IMR-90 (cell line): ENCODE measurements around the gene GPR137. TPM values are rescaled to one million over a fixed set of nuclear protein-coding genes. Genes with fewer than 3 reads are reported as not detected.

Source experiments
- ATAC-seq: fragments of 200-7000 bp; cut with Tn5 transposase; 2 replicates; pipeline ENCODE4 v1.9.1; 2020; ENCODE audit warnings: low read depth, mild to moderate bottlenecking, moderate library complexity
- BruUV-seq: library from RNA; stranded (reverse); fragments of 400-500 nt; replicated peaks from 2 replicates; lab custom pipeline; 2021; lab: Mats Ljungman, UMichigan
- CTCF ChIA-PET: fragments of 300-600 bp; formaldehyde crosslinking; extraction: SDS; loops from one replicate; lab custom pipeline; 2021; ENCODE audit warnings: antibody characterized with exemption; lab: Yijun Ruan, JAX
- POLR2A ChIA-PET: fragments of 300-600 bp; sonication (Branson Sonifier 250); formaldehyde crosslinking; loops from one replicate; lab custom pipeline; 2022; ENCODE audit warnings: antibody characterized with exemption; ENCODE audit not compliant: unreplicated experiment; lab: Charles Lee
- DNase-seq: peaks from one replicate; pipeline ENCODE4 v3.0.0; 2013
- H2AFZ ChIP-seq: replicated peaks from 2 replicates; pipeline ENCODE3; 2013; ENCODE audit warnings: low read length, mild to moderate bottlenecking; ENCODE audit not compliant: poor library complexity
- H2AK5ac ChIP-seq: 2 replicates; pipeline ENCODE4 v1.6.1; 2013; ENCODE audit warnings: low read depth, low read length, inconsistent platforms
- H2AK9ac ChIP-seq: replicated peaks from 2 replicates; pipeline ENCODE3; 2013; ENCODE audit warnings: mild to moderate bottlenecking, low read depth, low read length, moderate library complexity; ENCODE audit not compliant: poor library complexity
- H2BK120ac ChIP-seq: 2 replicates; pipeline ENCODE4 v1.6.1; 2013; ENCODE audit warnings: low read depth, low read length, inconsistent platforms
- H2BK15ac ChIP-seq: 3 replicates; pipeline ENCODE4 v1.6.1; 2013; ENCODE audit warnings: low read depth, low read length, inconsistent platforms
- H2BK20ac ChIP-seq: 2 replicates; pipeline ENCODE4 v1.6.1; 2013; ENCODE audit warnings: low read depth, mild to moderate bottlenecking, inconsistent platforms, low read length, moderate library complexity
- H2BK5ac ChIP-seq: 2 replicates; pipeline ENCODE4 v1.6.1; 2013; ENCODE audit warnings: mild to moderate bottlenecking, low read depth, low read length, inconsistent platforms; ENCODE audit not compliant: poor library complexity, severe bottlenecking
- H3K14ac ChIP-seq: replicated peaks from 2 replicates; pipeline ENCODE4 v1.6.1; 2013; ENCODE audit warnings: low read depth, low read length, inconsistent platforms
- H3K18ac ChIP-seq: 2 replicates; pipeline ENCODE4 v1.6.1; 2013; ENCODE audit warnings: low read depth, low read length, control low read depth
- H3K23ac ChIP-seq: 2 replicates; pipeline ENCODE4 v1.6.1; 2013; ENCODE audit warnings: low read depth, low read length, inconsistent platforms
- H3K27ac ChIP-seq: 2 replicates; pipeline ENCODE4 v1.5.1; 2013; ENCODE audit warnings: mild to moderate bottlenecking, control low read depth, low read length; ENCODE audit not compliant: insufficient read depth
- H3K27me3 ChIP-seq: 2 replicates; pipeline ENCODE4 v1.6.1; 2013; ENCODE audit warnings: low read length; ENCODE audit not compliant: control insufficient read depth, insufficient read depth
- H3K36me3 ChIP-seq: 2 replicates; pipeline ENCODE4 v1.6.1; 2013; ENCODE audit warnings: low read length, mixed read lengths; ENCODE audit not compliant: control insufficient read depth, insufficient read depth
- H3K4ac ChIP-seq: 2 replicates; pipeline ENCODE4 v1.6.1; 2013; ENCODE audit warnings: low read depth, low read length, inconsistent platforms
- H3K4me1 ChIP-seq: 2 replicates; pipeline ENCODE4 v1.6.1; 2013; ENCODE audit warnings: low read length, mixed read lengths; ENCODE audit not compliant: control insufficient read depth, insufficient read depth
- H3K4me2 ChIP-seq: 2 replicates; pipeline ENCODE4 v1.6.1; 2013; ENCODE audit warnings: low read depth, mild to moderate bottlenecking, control low read depth, low read length, moderate library complexity
- H3K4me3 ChIP-seq: 2 replicates; pipeline ENCODE4 v1.5.1; 2013; ENCODE audit warnings: low read depth, mild to moderate bottlenecking, control low read depth, low read length, moderate library complexity; ENCODE audit not compliant: insufficient read depth
- H3K56ac ChIP-seq: 2 replicates; pipeline ENCODE4 v1.6.1; 2013; ENCODE audit warnings: low read length, inconsistent platforms; ENCODE audit not compliant: insufficient read depth; ENCODE audit errors: extremely low read depth
- H3K79me1 ChIP-seq, 2 experiments: 2 replicates each; pipeline ENCODE4 v1.6.1; 2013; ENCODE audit warnings: low read length in 2 of 2, inconsistent platforms in 1 of 2, low read depth in 1 of 2
- H3K9ac ChIP-seq: 2 replicates; pipeline ENCODE4 v1.6.1; 2013; ENCODE audit warnings: low read depth, low read length, control low read depth
- H3K9me1 ChIP-seq: 2 replicates; pipeline ENCODE4 v1.6.1; 2013; ENCODE audit warnings: low read length, inconsistent platforms; ENCODE audit not compliant: insufficient read depth
- H3K9me3 ChIP-seq: 2 replicates; pipeline ENCODE4 v1.6.1; 2013; ENCODE audit warnings: low read length; ENCODE audit not compliant: control insufficient read depth, insufficient read depth
- H4K20me1 ChIP-seq: 2 replicates; pipeline ENCODE4 v1.6.1; 2013; ENCODE audit warnings: low read length, inconsistent platforms; ENCODE audit not compliant: insufficient read depth
- H4K5ac ChIP-seq: 2 replicates; pipeline ENCODE4 v1.6.1; 2013; ENCODE audit warnings: mild to moderate bottlenecking, low read depth, low read length, control low read depth
- H4K8ac ChIP-seq, 2 experiments: 2 replicates each; pipeline ENCODE4 v1.6.1; 2013; ENCODE audit warnings: low read depth in 2 of 2, low read length in 2 of 2, control low read depth in 1 of 2, inconsistent platforms in 1 of 2
- H4K91ac ChIP-seq: 2 replicates; pipeline ENCODE4 v1.6.1; 2013; ENCODE audit warnings: low read depth, low read length, inconsistent platforms; ENCODE audit not compliant: insufficient read depth
- MAFK ChIP-seq: IDR thresholded peaks from 2 replicates; pipeline ENCODE4 v1.6.1; 2012; ENCODE audit warnings: low read depth, low read length, improper control_type of control experiment
- RAD21 ChIP-seq: IDR thresholded peaks from 2 replicates; pipeline ENCODE4 v1.6.1; 2012; ENCODE audit warnings: low read length, improper control_type of control experiment
- SMC3 ChIP-seq: fragments of 150-350 bp; IDR thresholded peaks from 2 replicates; pipeline ENCODE4 v1.6.1; 2016; ENCODE audit warnings: low read depth, mild to moderate bottlenecking, antibody characterized with exemption, low read length, moderate library complexity
- WGBS, 2 experiments: methylation state at CpG; one replicate each; pipeline versions ENCODE4 v1.1.5 to v1.1.7; 2013; ENCODE audit warnings: missing lambda C conversion rate in 2 of 2; ENCODE audit not compliant: insufficient read length in 1 of 2; ENCODE audit errors: extremely low coverage in 2 of 2; 5-methylcytosine and 5-hydroxymethylcytosine counted together
- dilution Hi-C: fragments of 300-500 bp; cut with HindIII; formaldehyde crosslinking; loops from one replicate; pipeline ENCODE4 v1.14.3; 2018; ENCODE audit warnings: low sequenced_read_pairs; ENCODE audit not compliant: unreplicated experiment
- in situ Hi-C: fragments of 300-500 bp; cut with MboI; formaldehyde crosslinking; loops from 3 replicates; pipeline ENCODE4 v1.14.3; 2019; ENCODE audit warnings: low sequenced_read_pairs, inconsistent platforms, mixed read lengths
- intact Hi-C: fragments of 100-400 bp; cut with micrococcal nuclease; formaldehyde crosslinking; loops from 2 replicates; pipeline ENCODE4 v1.10.0; 2022
- polyA plus RNA-seq, 3 experiments: library from polyadenylated mRNA; depleted of rRNA; stranded (reverse); fragments of >200 nt; gene quantifications; 2 replicates each; pipeline ENCODE4 v1.2.3, GENCODE V29; 2012; ENCODE audit warnings: low replicate concordance in 1 of 3
- total RNA-seq: library from RNA; depleted of rRNA; stranded (reverse); fragments of >200 nt; gene quantifications from 2 replicates; pipeline ENCODE4 v1.2.3, GENCODE V29; 2012

The GPR137 gene
- total and polyA plus RNA-seq, 2 of the 4 experiments (the other 2 are of a cell fraction), result 3.6 to 26.0 TPM

GRCh38 chr11:64288353-64288750, 2.7 kb downstream of the GPR137 start:
- no peak overlapping the region for H3K18ac ChIP-seq
- intact Hi-C loops, result no loop called here
- no peak overlapping the region for H3K4me2 ChIP-seq
- H4K8ac ChIP-seq, result no peak overlapping the region
- ChIA-PET CTCF (no interaction called here), POLR2A (no interaction called here)
- no peak overlapping the region for H4K91ac ChIP-seq
- no peak overlapping the region for H3K4ac ChIP-seq
- no peak overlapping the region for H2BK15ac ChIP-seq
- no peak for DNase-seq
- H4K20me1 ChIP-seq, result peaks cover 5% of the 10 kb centered on the region; the same call in 1 of the 2 replicates
- in situ Hi-C loops, result no loop called here
- H3K79me1 ChIP-seq, result peaks cover 13 to 25% of the 10 kb centered on the region in 2 experiments
- no peak overlapping the region for H3K23ac ChIP-seq
- no peak overlapping the region for H3K14ac ChIP-seq
- H3K56ac ChIP-seq, result no peak overlapping the region
- H2AFZ ChIP-seq, result no peak overlapping the region
- no peaks in the 10 kb centered on the region for H3K9me3 ChIP-seq
- ATAC-seq, result no peak
- H2BK120ac ChIP-seq, result no peak overlapping the region
- BruUV-seq, result no TSS peak
- peaks cover 11% of the 10 kb centered on the region for H3K4me1 ChIP-seq
- WGBS, 2 experiments, result 100% methylated on average over 1 of the region's 9 CpGs; no CpG with 5 or more reads in 1 of the 2 experiments
- H2BK5ac ChIP-seq, result no peak overlapping the region
- H2BK20ac ChIP-seq, result no peak overlapping the region
- no peak overlapping the region for H3K27ac ChIP-seq
- no peaks in the 10 kb centered on the region for H3K36me3 ChIP-seq
- H2AK5ac ChIP-seq, result no peak overlapping the region
- H3K9ac ChIP-seq, result no peak overlapping the region
- no peak overlapping the region for H3K4me3 ChIP-seq
- H3K27me3 ChIP-seq, result peaks cover 33% of the 10 kb centered on the region
- no peak for TF ChIP-seq RAD21
- TF ChIP-seq SMC3, result no peak
- TF ChIP-seq MAFK, result no peak
- H2AK9ac ChIP-seq, result no peak overlapping the region
- dilution Hi-C loops, result no loop called here
- no peak overlapping the region for H4K5ac ChIP-seq
- H3K9me1 ChIP-seq, result peaks cover 1% of the 10 kb centered on the region; the same call in 1 of the 2 replicates
